H9 (cell line): Measurements from ENCODE around the gene RAPH1. TPM values are rescaled to one million over a fixed set of nuclear protein-coding genes. Genes with fewer than 3 reads are reported as not detected.

Source experiments
- DNase-seq: peaks from one replicate; pipeline ENCODE4 v3.0.0-alpha.2; 2017
- H2AFZ ChIP-seq: one replicate; pipeline ENCODE4 v1.6.1; 2013; ENCODE audit warnings: mild to moderate bottlenecking, low read length, control low read depth, moderate library complexity
- H2AK5ac ChIP-seq: 2 replicates; pipeline ENCODE4 v1.6.1; 2013; ENCODE audit warnings: low read length, control low read depth, mixed read lengths; ENCODE audit not compliant: insufficient read length
- H2BK120ac ChIP-seq: one replicate; pipeline ENCODE4 v1.6.1; 2013; ENCODE audit warnings: low read depth, mild to moderate bottlenecking, low read length, control low read depth, inconsistent platforms; ENCODE audit not compliant: poor library complexity, severe bottlenecking
- H2BK12ac ChIP-seq: 2 replicates; pipeline ENCODE4 v1.6.1; 2013; ENCODE audit warnings: low read length, control low read depth, mixed read lengths, low read depth; ENCODE audit not compliant: insufficient read length
- H2BK15ac ChIP-seq: 2 replicates; pipeline ENCODE4 v1.6.1; 2013; ENCODE audit warnings: low read depth, low read length, control low read depth
- H2BK20ac ChIP-seq: one replicate; pipeline ENCODE4 v1.6.1; 2013; ENCODE audit warnings: low read depth, mild to moderate bottlenecking, low read length, control low read depth, inconsistent platforms; ENCODE audit not compliant: poor library complexity, severe bottlenecking
- H2BK5ac ChIP-seq: 2 replicates; pipeline ENCODE4 v1.6.1; 2013; ENCODE audit warnings: low read length, control low read depth, mixed read lengths; ENCODE audit not compliant: insufficient read length
- H3K14ac ChIP-seq: 2 replicates; pipeline ENCODE4 v1.6.1; 2013; ENCODE audit warnings: low read length, control low read depth; ENCODE audit not compliant: insufficient read depth
- H3K18ac ChIP-seq: 2 replicates; pipeline ENCODE4 v1.6.1; 2013; ENCODE audit warnings: low read depth, mild to moderate bottlenecking, mixed read lengths, low read length, control low read depth; ENCODE audit not compliant: insufficient read length
- H3K23ac ChIP-seq: 2 replicates; pipeline ENCODE4 v1.6.1; 2013; ENCODE audit warnings: low read length, control low read depth, mixed read lengths, low read depth; ENCODE audit not compliant: insufficient read length
- H3K23me2 ChIP-seq: 2 replicates; pipeline ENCODE4 v1.6.1; 2013; ENCODE audit warnings: low read depth, mild to moderate bottlenecking, mixed read lengths, low read length, control low read depth; ENCODE audit not compliant: insufficient read length, poor library complexity, severe bottlenecking
- H3K27ac ChIP-seq: 2 replicates; pipeline ENCODE4 v1.5.1; 2013; ENCODE audit warnings: low read length, control low read depth, mixed read lengths, low read depth; ENCODE audit not compliant: insufficient read length
- H3K27me3 ChIP-seq: 2 replicates; pipeline ENCODE4 v1.6.1; 2013; ENCODE audit warnings: low read length, control low read depth, inconsistent platforms; ENCODE audit not compliant: insufficient read depth
- H3K4ac ChIP-seq: 2 replicates; pipeline ENCODE4 v1.6.1; 2013; ENCODE audit warnings: low read depth, mild to moderate bottlenecking, control low read depth, inconsistent platforms, low read length, moderate library complexity
- H3K4me1 ChIP-seq: 2 replicates; pipeline ENCODE4 v1.6.1; 2013; ENCODE audit warnings: low read length, control low read depth, inconsistent platforms; ENCODE audit not compliant: insufficient read depth
- H3K4me2 ChIP-seq: 2 replicates; pipeline ENCODE4 v1.6.1; 2013; ENCODE audit warnings: low read length, control low read depth, mixed read lengths; ENCODE audit not compliant: insufficient read length, insufficient read depth
- H3K56ac ChIP-seq: 2 replicates; pipeline ENCODE4 v1.6.1; 2013; ENCODE audit warnings: low read depth, mild to moderate bottlenecking, mixed read lengths, low read length, control low read depth; ENCODE audit not compliant: insufficient read length
- H3K79me1 ChIP-seq: 2 replicates; pipeline ENCODE4 v1.6.1; 2013; ENCODE audit warnings: low read depth, mild to moderate bottlenecking, moderate library complexity, low read length, control low read depth, inconsistent platforms; ENCODE audit not compliant: insufficient read depth, poor library complexity, severe bottlenecking
- H3K79me2 ChIP-seq: 2 replicates; pipeline ENCODE4 v1.6.1; 2013; ENCODE audit warnings: low read length, control low read depth, inconsistent platforms; ENCODE audit not compliant: insufficient read depth
- H3K9ac ChIP-seq: 2 replicates; pipeline ENCODE4 v1.6.1; 2013; ENCODE audit warnings: low read length, control low read depth, mixed read lengths; ENCODE audit not compliant: insufficient read length; ENCODE audit errors: extremely low read depth
- H3K9me3 ChIP-seq: one replicate; pipeline ENCODE4 v1.6.1; 2013; ENCODE audit warnings: low read depth, low read length, inconsistent platforms; ENCODE audit not compliant: control insufficient read depth
- H3T11ph ChIP-seq: one replicate; pipeline ENCODE4 v1.6.1; 2013; ENCODE audit warnings: mild to moderate bottlenecking, low read length, control low read depth, inconsistent platforms
- H4K20me1 ChIP-seq: one replicate; pipeline ENCODE4 v1.6.1; 2013; ENCODE audit not compliant: control insufficient read depth, insufficient read length, insufficient read depth
- H4K5ac ChIP-seq: 2 replicates; pipeline ENCODE4 v1.6.1; 2013; ENCODE audit warnings: low read depth, mild to moderate bottlenecking, mixed read lengths, low read length, control low read depth; ENCODE audit not compliant: insufficient read length
- H4K8ac ChIP-seq: replicated peaks from 2 replicates; pipeline ENCODE4 v1.6.1; 2013; ENCODE audit warnings: low read length, control low read depth, mixed read lengths, low read depth; ENCODE audit not compliant: insufficient read length
- H4K91ac ChIP-seq: 2 replicates; pipeline ENCODE4 v1.6.1; 2013; ENCODE audit warnings: low read depth, mild to moderate bottlenecking, moderate library complexity, mixed read lengths, low read length, control low read depth; ENCODE audit not compliant: insufficient read length
- H3K27ac Mint-ChIP-seq, 3 experiments: 2 replicates in 2 of 3; 3 replicates in 1 of 3; pipeline ENCODE4 v1.8.0; 2020 to 2021; ENCODE audit warnings: mixed read lengths in 3 of 3, mild to moderate bottlenecking in 1 of 3, moderate library complexity in 1 of 3
- H3K27me3 Mint-ChIP-seq: 2 replicates; pipeline ENCODE4 v1.8.0; 2021; ENCODE audit warnings: low read depth, mild to moderate bottlenecking, moderate library complexity, mixed read lengths
- H3K36me3 Mint-ChIP-seq, 3 experiments: 2 replicates in 2 of 3; 3 replicates in 1 of 3; pipeline ENCODE4 v1.8.0; 2020 to 2021; ENCODE audit warnings: low read depth in 3 of 3, mixed read lengths in 3 of 3; ENCODE audit not compliant: insufficient read depth in 1 of 3
- H3K4me1 Mint-ChIP-seq, 2 experiments: 2 replicates each; pipeline ENCODE4 v1.8.0; 2020; ENCODE audit warnings: mixed read lengths in 2 of 2
- H3K4me3 Mint-ChIP-seq, 2 experiments: 2 replicates in 1 of 2; 3 replicates in 1 of 2; pipeline ENCODE4 v1.8.0; 2020 to 2021; ENCODE audit warnings: mild to moderate bottlenecking in 2 of 2, mixed read lengths in 2 of 2, moderate library complexity in 1 of 2
- H3K9me3 Mint-ChIP-seq, 2 experiments: 2 replicates in 1 of 2; 3 replicates in 1 of 2; pipeline ENCODE4 v1.8.0; 2020; ENCODE audit warnings: mild to moderate bottlenecking in 2 of 2, mixed read lengths in 2 of 2, moderate library complexity in 1 of 2
- CTCF ChIP-seq: fragments of 200-600 bp; sonication (generic); conservative IDR thresholded peaks from 3 replicates; pipeline ENCODE4 v1.8.0; 2021; ENCODE audit warnings: antibody characterized with exemption, mild to moderate bottlenecking
- WGBS: extraction: QIAGEN DNeasy Blood & Tissue Kit; methylation state at CpG from one replicate; pipeline ENCODE4 v1.1.7; 2013; ENCODE audit warnings: missing lambda C conversion rate, low lambda C conversion rate, mixed read lengths; ENCODE audit not compliant: insufficient read length; ENCODE audit errors: extremely low coverage; 5-methylcytosine and 5-hydroxymethylcytosine counted together
- total RNA-seq: library from RNA; stranded (reverse); gene quantifications from 2 replicates; pipeline ENCODE4 v1.2.1, GENCODE V29; 2021

RAPH1 gene
- total RNA-seq, 1 experiment from 2014 or later, result 17.1 TPM

GRCh38 chr2:203440671-203441070, 94.4 kb downstream of the RAPH1 start:
- Histone ChIP-seq H3K79me2 (no peaks in the 10 kb centered on the region), H3K79me1 (no peaks in the 10 kb centered on the region), H2AFZ (no peak overlapping the region), H4K20me1 (no peaks in the 10 kb centered on the region), H3K9me3 (no peaks in the 10 kb centered on the region), H3K4ac (no peak overlapping the region), H3K23ac (no peak overlapping the region), H3K56ac (no peak overlapping the region), H4K91ac (no peak overlapping the region), H2BK5ac (no peak overlapping the region), H3K14ac (no peak overlapping the region), H3K4me2 (no peak overlapping the region), H3T11ph (no peak overlapping the region), H3K27me3 (no peaks in the 10 kb centered on the region), H3K4me1 (no peaks in the 10 kb centered on the region), H4K8ac (no peak overlapping the region), H2BK120ac (no peak overlapping the region), H4K5ac (no peak overlapping the region), H2BK12ac (no peak overlapping the region), H2AK5ac (no peak overlapping the region), H3K27ac (no peak overlapping the region), H3K23me2 (no peaks in the 10 kb centered on the region), H2BK20ac (no peak overlapping the region), H3K18ac (no peak overlapping the region), H2BK15ac (no peak overlapping the region), H3K9ac (no peak overlapping the region)
- no peak overlapping the region for H3K4me3 Mint-ChIP-seq
- no peak for TF ChIP-seq CTCF
- no CpG with 5 or more reads among the region's 4 CpGs for WGBS
- no peak overlapping the region; a peak in 1 of 7 replicates for H3K27ac Mint-ChIP-seq
- DNase-seq, result no peak
- H3K9me3 Mint-ChIP-seq, result no peaks in the 10 kb centered on the region
- H3K4me1 Mint-ChIP-seq, result peaks cover 9 to 19% of the 10 kb centered on the region in 2 experiments
- peaks cover 6 to 27% (median 27%) of the 10 kb centered on the region in 3 experiments; a peak in 6 of 7 replicates for H3K36me3 Mint-ChIP-seq
- H3K27me3 Mint-ChIP-seq, result no peaks in the 10 kb centered on the region
